T-helper 1 cell treated with Interleukin-12 subunit alpha and Interleukin-12 subunit beta and Interleukin-4 antibody, amounts not matched to agents 30 μg/mL and 1 μg/mL, for 36 hours (primary cell): ENCODE results near the gene ARID4A.
"Not testable (repeated sequence)": the region's sequence is repeated elsewhere in the genome, so short reads cannot be mapped to it uniquely, and the experiment has no call there.

Experiments used
- H3K27ac Mint-ChIP-seq: one replicate; pipeline ENCODE4 v1.8.0; 2021; ENCODE audit warnings: mild to moderate bottlenecking, mixed read lengths
- H3K27me3 Mint-ChIP-seq: one replicate; pipeline ENCODE4 v1.8.0; 2021; ENCODE audit warnings: low read depth, mixed read lengths
- H3K36me3 Mint-ChIP-seq: one replicate; pipeline ENCODE4 v1.8.0; 2021; ENCODE audit warnings: low read depth, mixed read lengths
- H3K4me1 Mint-ChIP-seq: one replicate; pipeline ENCODE4 v1.8.0; 2021; ENCODE audit warnings: low read depth, mixed read lengths
- H3K4me3 Mint-ChIP-seq: one replicate; pipeline ENCODE4 v1.8.0; 2021; ENCODE audit warnings: mild to moderate bottlenecking, moderate library complexity, mixed read lengths
- H3K9me3 Mint-ChIP-seq: one replicate; pipeline ENCODE4 v1.8.0; 2021; ENCODE audit warnings: mixed read lengths

Gene ARID4A

GRCh38 chr14:58298477-58299400 is at the start of gene ARID4A:
TSS of gene ARID4A (plus strand) at chr14:58298555. CDS start at chr14:58299855, 1,300 bp downstream.
- Mint-ChIP-seq H3K27ac (no peak within 1 kb of the TSS), H3K9me3 (no peaks in the 10 kb centered on the region), H3K4me3 (no peak within 1 kb of the TSS), H3K36me3 (peaks cover 28% of the 10 kb centered on the region), H3K4me1 (peaks cover 26% of the 10 kb centered on the region), H3K27me3 (no peaks in the 10 kb centered on the region)

GRCh38 chr14:58249611-58250010 is 48.7 kb upstream of the ARID4A start:
- no peaks in the 10 kb centered on the region for H3K27me3 Mint-ChIP-seq
- H3K9me3 Mint-ChIP-seq: no peaks in the 10 kb centered on the region
- H3K27ac Mint-ChIP-seq: no peak overlapping the region
- H3K4me1 Mint-ChIP-seq: peaks cover 27% of the 10 kb centered on the region
- H3K4me3 Mint-ChIP-seq: no peak overlapping the region
- peaks cover 36% of the 10 kb centered on the region for H3K36me3 Mint-ChIP-seq

- Mint-ChIP-seq H3K36me3 (peaks cover 32% of the 10 kb centered on the region), H3K27me3 (no peaks in the 10 kb centered on the region), H3K4me3 (no peak overlapping the region), H3K27ac (no peak overlapping the region), H3K4me1 (peaks cover 5% of the 10 kb centered on the region), H3K9me3 (no peaks in the 10 kb centered on the region)
Observed at GRCh38 chr14:58258156-58258555, 40.2 kb upstream of the ARID4A start.

- H3K27ac Mint-ChIP-seq, H3K27me3 Mint-ChIP-seq, H3K4me3 Mint-ChIP-seq, H3K4me1 Mint-ChIP-seq, H3K9me3 Mint-ChIP-seq: not testable (repeated sequence)
- peaks cover 40% of the 10 kb centered on the region for H3K36me3 Mint-ChIP-seq
Observed at GRCh38 chr14:58262005-58262404, 36.4 kb upstream of the ARID4A start.

GRCh38 chr14:58265401-58265800 is 33.0 kb upstream of the ARID4A start:
- H3K27me3 Mint-ChIP-seq: no peaks in the 10 kb centered on the region
- peaks cover 44% of the 10 kb centered on the region for H3K36me3 Mint-ChIP-seq
- H3K9me3 Mint-ChIP-seq: no peaks in the 10 kb centered on the region
- no peak overlapping the region for H3K4me3 Mint-ChIP-seq
- H3K27ac Mint-ChIP-seq: no peak overlapping the region
- H3K4me1 Mint-ChIP-seq: peaks cover 7% of the 10 kb centered on the region

GRCh38 chr14:58270628-58271027 is 27.7 kb upstream of the ARID4A start:
- H3K4me3 Mint-ChIP-seq: no peak overlapping the region
- peaks cover 18% of the 10 kb centered on the region for H3K4me1 Mint-ChIP-seq
- no peak overlapping the region for H3K27ac Mint-ChIP-seq
- no peaks in the 10 kb centered on the region for H3K9me3 Mint-ChIP-seq
- peaks cover 54% of the 10 kb centered on the region for H3K36me3 Mint-ChIP-seq
- no peaks in the 10 kb centered on the region for H3K27me3 Mint-ChIP-seq

- Mint-ChIP-seq H3K27me3 (no peaks in the 10 kb centered on the region), H3K9me3 (no peaks in the 10 kb centered on the region), H3K27ac (no peak overlapping the region), H3K4me1 (peaks cover 26% of the 10 kb centered on the region), H3K4me3 (no peak overlapping the region), H3K36me3 (peaks cover 44% of the 10 kb centered on the region)
Observed at GRCh38 chr14:58272588-58273372, 25.6 kb upstream of the ARID4A start.

- Mint-ChIP-seq H3K9me3 (no peaks in the 10 kb centered on the region), H3K27me3 (no peaks in the 10 kb centered on the region), H3K4me1 (peaks cover 31% of the 10 kb centered on the region), H3K27ac (peak overlapping the region; percentile 72), H3K4me3 (peak overlapping the region; percentile 29), H3K36me3 (peaks cover 38% of the 10 kb centered on the region)
Observed at GRCh38 chr14:58274881-58275280, 23.5 kb upstream of the ARID4A start.

- peak overlapping the region; percentile 29 for H3K4me3 Mint-ChIP-seq
- H3K4me1 Mint-ChIP-seq: peaks cover 31% of the 10 kb centered on the region
Observed at GRCh38 chr14:58275527-58276190, 22.7 kb upstream of the ARID4A start.

GRCh38 chr14:58276208-58276607 is 22.1 kb upstream of the ARID4A start:
- Mint-ChIP-seq H3K36me3 (peaks cover 34% of the 10 kb centered on the region), H3K4me1 (peaks cover 36% of the 10 kb centered on the region), H3K4me3 (no peak overlapping the region), H3K27me3 (no peaks in the 10 kb centered on the region), H3K27ac (peak overlapping the region; percentile 45), H3K9me3 (no peaks in the 10 kb centered on the region)

More at GRCh38 chr14:58275527-58276190, 22.7 kb upstream of the ARID4A start:
- H3K9me3 Mint-ChIP-seq: no peaks in the 10 kb centered on the region
- peaks cover 33% of the 10 kb centered on the region for H3K36me3 Mint-ChIP-seq
- peak overlapping the region; percentile 72 for H3K27ac Mint-ChIP-seq
- H3K27me3 Mint-ChIP-seq: no peaks in the 10 kb centered on the region

- Mint-ChIP-seq H3K9me3 (no peaks in the 10 kb centered on the region), H3K36me3 (peaks cover 31% of the 10 kb centered on the region), H3K4me3 (no peak overlapping the region), H3K4me1 (peaks cover 52% of the 10 kb centered on the region), H3K27ac (no peak overlapping the region), H3K27me3 (no peaks in the 10 kb centered on the region)
Observed at GRCh38 chr14:58278177-58278576, 20.2 kb upstream of the ARID4A start.

- Mint-ChIP-seq H3K36me3 (peaks cover 36% of the 10 kb centered on the region), H3K4me1 (peaks cover 45% of the 10 kb centered on the region)
Observed at GRCh38 chr14:58280954-58281787, 17.2 kb upstream of the ARID4A start.

GRCh38 chr14:58281969-58282368 is 16.4 kb upstream of the ARID4A start:
- peak overlapping the region; percentile 94 for H3K27ac Mint-ChIP-seq
- no peaks in the 10 kb centered on the region for H3K27me3 Mint-ChIP-seq
- H3K9me3 Mint-ChIP-seq: no peaks in the 10 kb centered on the region
- peaks cover 39% of the 10 kb centered on the region for H3K4me1 Mint-ChIP-seq
- H3K4me3 Mint-ChIP-seq: peak overlapping the region; percentile 55
- peaks cover 39% of the 10 kb centered on the region for H3K36me3 Mint-ChIP-seq

More at GRCh38 chr14:58280954-58281787, 17.2 kb upstream of the ARID4A start:
- peak overlapping the region; percentile 55 for H3K4me3 Mint-ChIP-seq
- no peaks in the 10 kb centered on the region for H3K27me3 Mint-ChIP-seq
- no peaks in the 10 kb centered on the region for H3K9me3 Mint-ChIP-seq
- H3K27ac Mint-ChIP-seq: peak overlapping the region; percentile 94
